Stimulated activated CD8-positive, alpha-beta memory T cell treated with anti-CD3 and anti-CD28 coated beads, Interleukin-7, amount 100 ng/mL, for 48 hours (primary cell): ENCODE results near the gene OLFML2A.

Source experiments
- DNase-seq, 2 donors: peaks; one replicate each; pipeline ENCODE4 v3.0.0-alpha.2; 2020; ENCODE audit warnings: low read depth in 1 of 2; ENCODE audit errors: extremely low read depth in 1 of 2

Gene OLFML2A

GRCh38 chr9:124852121-124852828 lies 75.3 kb downstream of the OLFML2A start:
- no peak for DNase-seq

- peak; percentile 63 to 73 for DNase-seq
Observed at GRCh38 chr9:124852829-124853531, 76.0 kb downstream of the OLFML2A start, which contains the start of gene WDR38. TSS of gene WDR38 (plus strand) at chr9:124853460. CDS start at chr9:124853532, 72 bp downstream.

DNA sequence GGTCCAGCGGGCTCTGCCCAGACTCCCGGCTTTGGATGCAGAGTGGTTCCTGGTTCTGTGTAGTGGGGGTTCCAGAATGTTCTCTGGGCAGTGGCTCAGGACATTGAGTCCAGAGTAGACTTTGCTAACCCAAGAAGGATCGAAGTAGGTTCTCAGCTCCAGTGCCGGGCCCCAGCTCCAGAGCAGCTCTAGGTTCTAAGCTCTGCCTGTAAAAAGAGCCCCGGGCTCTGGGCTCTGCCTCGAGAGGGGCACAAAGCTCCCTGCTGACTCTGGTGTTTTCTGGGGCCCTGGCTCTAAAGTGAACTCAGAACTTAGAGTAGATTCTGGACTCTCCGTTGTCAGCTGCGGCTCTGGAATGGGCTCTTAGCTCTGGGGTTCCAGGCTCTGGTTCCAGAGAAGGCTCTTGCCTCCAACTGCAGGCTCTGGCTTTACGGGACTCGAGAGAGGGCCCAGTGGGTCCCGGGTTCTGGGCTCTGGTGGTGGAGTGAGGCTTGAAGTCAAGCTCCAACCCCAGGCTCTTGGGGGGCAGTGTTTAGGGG lies 76.7 kb downstream of the OLFML2A start:
- DNase-seq = no peak

DNA sequence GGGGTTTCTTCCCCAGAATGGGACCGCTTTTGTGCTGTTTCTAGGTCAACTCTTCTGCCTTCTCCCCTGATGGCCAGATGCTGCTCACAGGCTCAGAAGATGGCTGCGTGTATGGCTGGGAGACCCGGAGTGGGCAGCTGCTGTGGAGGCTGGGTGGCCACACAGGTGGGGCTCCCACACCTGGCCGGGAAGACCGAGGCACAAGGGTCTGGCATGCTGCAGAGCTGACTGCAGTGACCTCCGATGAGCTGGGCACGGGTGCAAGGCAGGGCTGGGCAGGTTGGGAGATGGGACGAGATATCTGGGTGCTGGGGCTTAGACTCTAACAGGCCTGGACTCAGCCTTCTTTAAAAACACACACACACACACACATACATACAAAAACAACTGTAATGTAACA lies 77.2 kb downstream of the OLFML2A start:
- no peak for DNase-seq

- no peak for DNase-seq
Observed at GRCh38 chr9:124854822-124855221, 77.9 kb downstream of the OLFML2A start.

GRCh38 chr9:124855566-124855943 lies 78.6 kb downstream of the OLFML2A start:
- no peak for DNase-seq

GRCh38 chr9:124855944-124856765 lies 79.2 kb downstream of the OLFML2A start:
- DNase-seq = no peak

DNA sequence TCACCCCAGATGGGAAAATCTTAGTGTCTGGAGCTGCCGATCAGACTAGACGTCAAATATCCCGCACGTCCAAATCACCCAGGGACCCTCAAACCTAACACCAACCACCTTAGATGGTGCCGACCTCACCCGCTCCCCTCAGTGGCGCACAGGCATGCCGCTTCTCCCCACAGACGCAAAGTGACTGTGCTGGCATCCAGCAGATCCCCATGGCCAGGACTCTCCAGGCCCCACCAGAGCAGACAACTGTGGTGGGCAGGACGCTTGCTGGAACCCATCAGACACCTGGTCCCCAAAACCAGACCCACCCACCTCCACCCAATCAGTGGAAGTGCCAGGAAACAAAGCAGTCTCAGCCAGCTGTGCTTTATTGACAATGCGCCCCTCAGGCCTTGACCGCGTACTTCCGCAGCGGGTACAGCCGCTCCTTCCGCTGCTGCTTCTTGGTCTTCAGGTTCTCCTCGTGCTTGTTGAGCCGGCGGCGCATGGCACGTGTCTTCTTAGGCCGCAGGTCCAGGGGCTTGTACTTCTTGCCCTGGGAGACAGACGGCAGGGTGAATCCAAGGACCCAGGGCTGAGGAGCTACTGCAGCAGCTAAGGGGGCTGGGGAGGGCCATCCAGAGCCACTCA lies 80.7 kb downstream of the OLFML2A start:
- DNase-seq = no peak

DNA sequence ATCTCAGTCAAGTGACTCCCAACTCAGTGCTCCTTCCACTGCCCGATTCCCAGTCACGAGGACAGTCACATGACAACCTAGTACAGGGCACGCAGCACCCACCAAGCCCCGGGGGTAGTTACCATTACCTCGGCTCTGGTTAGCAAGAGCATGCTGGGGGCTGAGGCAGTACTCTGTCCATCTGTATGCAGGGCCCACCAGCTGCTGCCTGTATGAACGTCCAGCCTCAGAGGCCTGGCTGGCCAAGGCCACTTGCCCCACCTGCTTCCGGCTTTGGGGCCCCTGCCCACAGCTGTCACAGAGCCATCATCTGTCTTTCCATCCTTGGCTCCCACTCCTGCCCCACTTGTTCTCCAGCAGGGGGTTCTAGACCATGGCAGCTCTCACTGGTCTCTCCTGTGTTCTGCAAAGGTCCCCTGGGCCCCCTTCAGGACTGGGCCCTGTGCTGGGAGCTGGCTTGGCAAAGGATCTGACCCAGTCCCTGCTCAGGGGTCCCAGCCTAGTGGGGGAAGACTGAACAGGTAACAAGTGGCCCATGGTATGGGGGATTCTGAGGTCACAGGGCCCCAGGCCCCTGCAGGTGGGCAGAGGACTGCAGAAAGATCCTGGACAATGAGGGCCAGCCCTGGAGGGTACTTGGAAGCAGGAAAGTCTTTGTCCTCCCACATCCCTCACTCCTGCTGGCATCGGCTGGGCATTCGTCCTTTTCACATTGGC lies 81.6 kb downstream of the OLFML2A start:
- no peak for DNase-seq

- no peak for DNase-seq
Observed at GRCh38 chr9:124859803-124860581, 83.1 kb downstream of the OLFML2A start.

- DNase-seq = no peak
Observed at GRCh38 chr9:124860582-124861341, 83.8 kb downstream of the OLFML2A start.

- peak; percentile 93 for DNase-seq
Observed at GRCh38 chr9:124861342-124862229, 84.7 kb downstream of the OLFML2A start, which contains the start of the genes ARPC5L and RPL35. TSS of gene ARPC5L (plus strand) at chr9:124862130. CDS start at chr9:124869291, 7,161 bp downstream. TSS of gene RPL35 (minus strand) at chr9:124861957. CDS start at chr9:124861912, 45 bp downstream.

DNA sequence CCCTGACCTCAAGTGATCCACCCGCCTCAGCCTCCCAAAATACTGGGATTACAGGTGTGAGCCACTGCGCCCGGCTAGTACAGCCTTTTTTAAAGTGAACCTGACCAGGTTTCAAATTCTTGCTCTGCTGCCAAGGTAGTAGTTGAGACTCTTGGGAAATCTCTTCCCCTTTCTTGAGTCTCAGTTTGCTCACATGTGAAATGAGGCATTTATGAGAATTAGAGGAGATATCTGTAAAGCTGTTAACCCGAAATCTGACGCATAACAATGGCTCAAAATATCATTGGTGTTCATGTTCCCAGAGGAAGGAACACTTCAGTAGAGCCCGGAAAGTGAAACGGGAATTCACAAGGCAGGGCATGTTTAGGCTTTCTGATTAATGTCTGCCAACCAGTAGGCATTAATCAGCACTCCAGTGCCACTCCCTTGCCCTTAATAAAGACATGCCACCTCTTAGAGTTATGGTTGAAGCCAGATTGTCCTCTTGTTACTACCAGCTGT lies 86.5 kb downstream of the OLFML2A start:
- no peak for DNase-seq
